Measurements from ENCODE around the gene HLA-E. TPM values are rescaled to one million over a fixed set of nuclear protein-coding genes. Genes with fewer than 3 reads are reported as not detected.

Gene HLA-E
- total RNA-seq, 120 experiments from 2014 or later = 69.4 to 274 (median 123) TPM

Other genes starting within 250 kb of the HLA-E start
- 10 to 100 TPM in 89 of 120 experiments, 1 to 10 TPM in 31; 6.8 to 16.8 (median 11.0) TPM for gene TRIM39, start 162.6 kb upstream of the HLA-E start, total RNA-seq
- gene RPP21, start 144.4 kb upstream of the HLA-E start, total RNA-seq = 10 to 100 TPM; 25.5 to 57.1 (median 41.0) TPM
- gene GNL1, start 67.0 kb downstream of the HLA-E start, total RNA-seq = 100 to 1,000 TPM in 17 of 120 experiments, 10 to 100 TPM in 103; 56.1 to 116 (median 87.5) TPM
- 10 to 100 TPM; 12.5 to 28.4 (median 19.5) TPM for gene PRR3, start 67.8 kb downstream of the HLA-E start, total RNA-seq
- gene ABCF1, start 81.9 kb downstream of the HLA-E start, total RNA-seq = 10 to 100 TPM; 24.2 to 44.5 (median 34.1) TPM
- 100 to 1,000 TPM in 1 of 120 experiments, 10 to 100 TPM in 119; 42.2 to 100 (median 68.4) TPM for gene PPP1R10, start 127.7 kb downstream of the HLA-E start, total RNA-seq
- 10 to 100 TPM; 25.2 to 53.5 (median 36.4) TPM for gene MRPS18B, start 128.3 kb downstream of the HLA-E start, total RNA-seq
- 10 to 100 TPM; 24.7 to 47.2 (median 35.8) TPM for gene ATAT1, start 137.4 kb downstream of the HLA-E start, total RNA-seq
- gene C6orf136, start 157.6 kb downstream of the HLA-E start, total RNA-seq = 100 to 1,000 TPM in 1 of 120 experiments, 10 to 100 TPM in 119; 30.6 to 105 (median 61.8) TPM
- gene DHX16, start 183.5 kb downstream of the HLA-E start, total RNA-seq = 10 to 100 TPM; 15.0 to 28.6 (median 22.7) TPM
- 10 to 100 TPM in 111 of 120 experiments, 1 to 10 TPM in 9; 8.0 to 42.6 (median 16.0) TPM for gene PPP1R18, start 197.1 kb downstream of the HLA-E start, total RNA-seq
- gene NRM, start 201.5 kb downstream of the HLA-E start, total RNA-seq = 1 to 10 TPM in 119 of 120 experiments, under 1 TPM in 1; 0.83 to 8.0 (median 2.5) TPM
- 10 to 100 TPM; 25.7 to 64.4 (median 40.3) TPM for gene MDC1, start 227.8 kb downstream of the HLA-E start, total RNA-seq
- 100 to 1,000 TPM; 113 to 326 (median 218) TPM for gene TUBB, start 230.8 kb downstream of the HLA-E start, total RNA-seq